Gastrocnemius medialis (tissue), 4 donors: ENCODE measurements around the gene GJC2.

ENCODE experiments used
- POLR2A ChIP-seq, 2 donors: fragments of 450-650 bp; IDR thresholded peaks; one replicate each; pipeline ENCODE4 v1.6.1; 2017; ENCODE audit warnings: antibody characterized with exemption in 2 of 2, mild to moderate bottlenecking in 2 of 2, moderate library complexity in 2 of 2
- TF ChIP-seq, protein P1 (sequence below), 5 experiments: fragments of 450-650 bp in 3 of 5; fragments of 200-600 bp in 2 of 5; sonication (generic) in 2 of 5; IDR thresholded peaks in 4 of 5; conservative IDR thresholded peaks in 1 of 5; 1 replicate in 4 of 5; 2 replicates in 1 of 5; pipeline ENCODE4 v1.5.1; 2016 to 2019; ENCODE audit warnings: antibody characterized with exemption in 5 of 5, mild to moderate bottlenecking in 3 of 5, moderate library complexity in 3 of 5

DNA sequence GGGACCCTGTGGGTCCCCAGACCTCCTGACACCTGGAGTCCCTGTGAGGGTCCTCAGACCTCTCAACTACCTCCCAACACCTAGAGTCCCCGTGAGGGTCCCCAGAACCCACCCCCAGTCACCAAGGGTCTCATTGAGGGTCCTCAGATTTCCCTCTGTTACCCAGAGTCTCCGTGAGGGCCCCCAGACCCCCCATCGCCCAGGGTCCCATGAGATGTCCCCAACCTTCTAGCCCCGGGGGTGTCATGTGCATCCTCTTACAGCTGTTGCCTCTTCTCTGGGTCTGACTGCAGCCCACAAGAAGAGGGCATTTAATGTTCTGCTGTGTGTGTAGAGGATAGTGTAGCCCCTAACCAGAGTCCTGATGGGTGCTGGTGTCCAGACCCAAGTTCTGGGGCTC, 2.0 kb upstream of the GJC2 start:
- TF ChIP-seq, protein P1, sequence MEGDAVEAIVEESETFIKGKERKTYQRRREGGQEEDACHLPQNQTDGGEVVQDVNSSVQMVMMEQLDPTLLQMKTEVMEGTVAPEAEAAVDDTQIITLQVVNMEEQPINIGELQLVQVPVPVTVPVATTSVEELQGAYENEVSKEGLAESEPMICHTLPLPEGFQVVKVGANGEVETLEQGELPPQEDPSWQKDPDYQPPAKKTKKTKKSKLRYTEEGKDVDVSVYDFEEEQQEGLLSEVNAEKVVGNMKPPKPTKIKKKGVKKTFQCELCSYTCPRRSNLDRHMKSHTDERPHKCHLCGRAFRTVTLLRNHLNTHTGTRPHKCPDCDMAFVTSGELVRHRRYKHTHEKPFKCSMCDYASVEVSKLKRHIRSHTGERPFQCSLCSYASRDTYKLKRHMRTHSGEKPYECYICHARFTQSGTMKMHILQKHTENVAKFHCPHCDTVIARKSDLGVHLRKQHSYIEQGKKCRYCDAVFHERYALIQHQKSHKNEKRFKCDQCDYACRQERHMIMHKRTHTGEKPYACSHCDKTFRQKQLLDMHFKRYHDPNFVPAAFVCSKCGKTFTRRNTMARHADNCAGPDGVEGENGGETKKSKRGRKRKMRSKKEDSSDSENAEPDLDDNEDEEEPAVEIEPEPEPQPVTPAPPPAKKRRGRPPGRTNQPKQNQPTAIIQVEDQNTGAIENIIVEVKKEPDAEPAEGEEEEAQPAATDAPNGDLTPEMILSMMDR (IDR thresholded peaks at IDR 0.05 in 4 of 5, conservative IDR thresholded peaks at IDR 0.05 in 1 of 5) = no peak
- TF ChIP-seq POLR2A (IDR thresholded peaks at IDR 0.05) = no peak
